HG02610 (cell line): ENCODE data around the gene OLFML2B.
A peak's percentile ranks its signal among the peaks of the same experiment; 100 is the strongest.

Experiments used
- ATAC-seq: cut with Tn5 transposase; IDR thresholded peaks from one replicate; pipeline ENCODE4 v1.9.1; 2021; ENCODE audit warnings: mild to moderate bottlenecking, moderate library complexity; ENCODE audit not compliant: unreplicated experiment

OLFML2B gene

DNA sequence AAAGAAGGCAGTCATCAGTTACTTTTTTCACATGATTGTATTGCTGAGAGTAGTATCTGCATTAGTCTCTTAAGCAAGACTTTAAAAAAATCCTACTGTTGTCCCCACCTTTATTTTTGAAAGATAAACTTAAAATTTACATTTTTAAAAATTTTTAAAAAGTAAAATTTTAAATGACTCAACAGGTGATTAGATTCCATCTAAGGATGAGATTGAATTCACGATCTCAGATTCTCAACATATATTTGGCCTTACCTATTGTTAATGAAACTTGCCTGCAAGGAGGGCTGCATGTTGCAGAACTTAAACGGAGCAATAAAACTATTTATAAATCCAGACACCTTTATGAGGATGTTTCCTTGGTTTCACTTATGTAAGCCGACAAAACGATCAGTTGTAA, 75.2 kb downstream of the OLFML2B start:
- ATAC-seq: no peak

DNA sequence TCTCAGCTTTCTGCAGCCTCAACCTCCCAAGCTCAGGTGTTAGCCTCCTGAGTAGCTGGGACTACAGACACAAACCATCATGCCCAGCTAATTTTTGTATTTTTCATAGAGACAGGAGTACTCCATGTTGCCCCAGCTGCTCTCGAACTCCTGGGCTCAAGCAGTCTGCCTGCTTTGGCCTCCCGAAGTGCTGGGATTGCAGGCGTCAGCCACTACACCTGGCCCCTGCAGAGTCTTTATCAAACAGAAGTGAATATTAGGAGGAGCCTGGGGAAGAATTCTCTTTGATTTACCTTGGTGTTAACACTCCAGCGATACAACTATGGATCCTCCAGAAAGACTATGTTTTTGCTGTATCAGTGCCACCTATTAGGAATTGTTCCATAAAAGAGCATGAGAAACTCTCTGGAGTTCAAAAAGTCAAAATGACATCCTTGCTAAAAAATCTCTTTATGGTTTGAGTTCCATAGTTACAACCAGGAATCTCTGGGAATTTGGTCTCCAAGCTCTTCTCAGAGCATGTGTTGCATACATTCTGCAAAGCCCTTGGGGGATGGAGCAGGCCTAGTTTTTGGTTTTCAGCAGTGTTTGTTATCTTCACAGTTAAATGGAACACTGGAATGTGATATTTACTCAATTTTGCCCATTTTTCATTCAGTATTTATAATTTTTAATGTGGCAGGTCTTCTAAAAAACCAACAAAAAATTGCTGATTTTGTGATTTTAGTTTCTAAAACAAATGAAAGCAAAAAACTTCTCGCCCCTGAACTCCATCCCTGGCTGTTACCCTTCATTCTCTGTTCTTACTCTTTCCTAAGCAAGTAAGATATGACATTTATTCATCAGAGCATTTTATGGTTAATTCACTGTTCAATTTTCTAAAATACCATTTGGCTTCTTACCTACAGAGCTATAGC, 77.3 kb downstream of the OLFML2B start:
- ATAC-seq: no peak

DNA sequence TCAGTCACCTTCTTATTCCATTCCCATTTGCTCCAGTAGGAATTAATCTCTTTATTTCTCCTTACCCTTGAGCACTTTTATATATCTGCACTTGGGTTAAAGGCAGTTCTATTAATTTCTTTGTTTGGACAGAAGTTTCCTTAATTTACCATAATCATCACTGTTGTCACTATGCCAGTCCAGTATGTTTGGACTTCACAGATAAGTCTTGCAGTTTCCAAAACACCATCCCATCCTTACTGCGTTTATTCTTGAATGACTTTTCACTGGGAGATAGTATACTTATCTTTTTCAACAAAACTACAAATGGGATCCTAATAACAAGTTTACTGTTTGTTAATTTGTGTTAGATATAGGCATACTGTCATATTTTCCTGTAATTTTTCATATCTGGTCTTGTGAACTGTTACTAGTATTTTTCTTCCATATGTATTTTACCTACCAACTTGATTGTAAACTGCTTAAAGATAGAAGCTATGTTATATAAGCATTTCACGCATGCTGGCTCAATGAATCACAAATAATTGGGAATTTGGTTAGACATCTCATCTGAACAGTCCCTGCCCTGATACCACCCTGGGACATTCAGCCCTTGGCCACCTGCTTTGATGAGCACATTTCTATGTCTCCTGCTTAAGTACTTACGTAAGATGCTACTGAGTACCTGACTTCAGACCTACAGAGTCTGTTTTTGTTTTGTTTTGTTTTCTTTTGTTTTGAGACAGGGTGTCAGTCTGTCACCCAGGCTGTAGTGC, 78.2 kb downstream of the OLFML2B start:
- no peak for ATAC-seq

DNA sequence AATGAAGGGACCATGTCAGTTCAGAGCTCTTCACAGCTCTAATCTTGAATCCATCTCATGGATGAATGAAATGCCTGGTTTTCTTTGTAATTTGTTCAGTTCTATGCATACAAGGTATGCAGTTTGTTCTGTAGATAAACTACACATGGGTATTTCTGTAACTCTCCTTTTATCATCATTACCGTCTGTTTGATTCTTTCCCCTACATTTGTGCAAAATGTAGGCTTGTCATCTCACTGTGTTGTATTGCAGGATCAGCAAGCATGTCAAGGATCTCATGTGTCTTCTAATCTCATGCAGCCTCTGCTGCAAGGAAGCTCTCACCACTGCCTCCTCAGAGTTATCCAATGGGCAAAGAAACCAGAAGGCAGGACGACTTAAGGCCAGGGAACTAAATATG, 79.3 kb downstream of the OLFML2B start:
- no peak for ATAC-seq

DNA sequence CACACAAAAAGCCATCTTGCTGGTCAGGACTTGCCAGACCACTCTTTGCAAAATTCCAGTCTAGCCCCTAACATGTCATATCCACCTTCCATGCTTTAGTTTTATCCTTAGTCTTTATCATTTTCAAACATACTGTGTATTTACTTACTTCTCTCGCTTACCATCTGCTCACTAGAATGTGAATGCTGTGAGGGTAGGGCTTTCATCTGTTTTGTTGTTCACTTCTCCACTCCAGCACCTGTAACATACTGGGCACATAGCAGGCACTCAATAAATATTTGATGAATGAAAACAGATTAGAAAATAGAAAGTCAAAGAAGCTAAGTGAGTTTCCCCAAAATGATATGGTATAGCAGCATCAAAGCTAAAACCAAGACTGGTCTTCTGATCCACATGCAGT, 79.9 kb downstream of the OLFML2B start:
- no peak for ATAC-seq

DNA sequence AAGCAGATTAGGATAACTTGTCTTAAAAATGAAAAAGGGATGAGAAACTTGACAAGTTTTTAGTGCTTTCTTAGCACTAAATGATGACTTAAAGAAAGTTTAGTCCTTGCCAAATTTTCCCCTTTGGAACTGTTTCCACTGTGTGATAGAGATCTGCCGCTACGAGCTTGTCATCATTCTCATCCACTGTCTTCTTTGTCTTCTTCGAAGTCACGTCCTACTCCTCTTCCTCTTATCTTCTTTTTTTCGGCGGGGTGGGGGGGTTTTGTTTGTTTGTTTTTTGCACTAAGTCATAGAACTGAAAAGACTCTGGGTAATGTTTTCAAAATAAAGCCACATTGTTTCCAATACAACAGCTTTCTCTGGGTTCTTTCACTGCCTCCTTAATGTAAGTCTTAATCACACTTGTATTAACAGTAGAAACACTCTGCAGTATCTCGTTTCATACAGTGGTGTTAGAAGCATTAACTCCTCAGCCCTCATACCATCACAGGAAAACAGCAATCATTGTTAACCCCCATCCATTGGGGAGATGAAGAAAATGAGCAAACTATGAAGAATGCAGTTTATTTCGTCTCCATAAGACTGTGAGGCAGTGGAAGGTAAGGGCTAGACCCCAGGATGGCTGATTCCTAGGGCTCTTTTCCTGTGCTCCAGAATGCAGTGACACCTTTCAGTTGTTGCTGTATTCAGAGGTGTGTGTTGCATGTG, 81.8 kb downstream of the OLFML2B start:
- ATAC-seq: no peak

DNA sequence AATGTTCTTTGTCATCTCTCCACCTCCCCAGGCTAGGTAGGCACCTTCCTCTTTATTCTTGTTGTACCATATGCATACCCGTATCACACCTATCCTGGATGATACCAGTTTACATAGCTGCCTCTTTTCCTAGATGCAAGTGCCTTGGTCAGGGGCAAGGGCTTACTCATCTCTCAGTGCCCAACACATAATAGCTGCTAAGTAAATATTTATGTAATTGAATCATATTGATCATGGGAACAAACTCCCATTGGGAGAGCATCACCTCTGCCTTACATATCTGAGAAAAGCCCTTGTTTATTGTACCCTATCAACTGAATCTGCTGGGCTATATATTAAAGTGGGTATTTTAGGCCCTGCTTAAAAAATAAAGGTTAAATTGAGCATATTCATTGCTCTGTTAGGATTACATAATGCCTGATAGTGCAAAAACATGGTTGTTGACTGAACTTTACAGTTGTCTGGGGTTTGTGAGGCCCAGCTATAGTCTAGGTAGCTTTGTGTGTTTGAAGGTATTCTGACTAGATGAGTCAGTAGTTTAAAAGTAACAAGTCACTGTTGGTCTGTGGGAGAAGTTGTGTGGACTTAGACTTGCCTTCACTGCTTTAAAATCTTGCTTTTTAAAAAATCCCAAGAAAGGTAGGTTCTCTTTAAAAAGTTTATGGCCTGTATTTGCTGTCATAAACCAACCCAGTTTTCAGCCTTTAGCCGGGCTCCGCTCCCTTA, 82.6 kb downstream of the OLFML2B start:
- ATAC-seq: no peak

DNA sequence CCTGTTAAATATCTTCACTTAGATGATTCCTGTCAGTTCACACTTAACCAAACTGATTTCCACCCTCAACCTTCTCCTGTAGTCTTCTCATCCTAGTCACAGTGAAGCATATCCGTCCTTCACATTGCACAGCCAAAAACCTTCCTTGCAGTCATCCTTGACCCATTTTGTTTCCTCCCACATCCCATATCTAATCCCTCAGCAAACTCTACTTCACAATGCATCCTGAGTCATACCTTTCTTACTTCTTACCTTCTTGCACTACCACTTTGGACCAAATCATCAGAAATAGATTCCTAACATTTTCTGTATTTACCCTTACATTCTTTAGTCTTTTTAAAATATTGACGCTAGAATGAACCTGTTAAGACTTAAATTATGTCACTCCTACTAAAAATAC, 86.9 kb downstream of the OLFML2B start:
- ATAC-seq: no peak

DNA sequence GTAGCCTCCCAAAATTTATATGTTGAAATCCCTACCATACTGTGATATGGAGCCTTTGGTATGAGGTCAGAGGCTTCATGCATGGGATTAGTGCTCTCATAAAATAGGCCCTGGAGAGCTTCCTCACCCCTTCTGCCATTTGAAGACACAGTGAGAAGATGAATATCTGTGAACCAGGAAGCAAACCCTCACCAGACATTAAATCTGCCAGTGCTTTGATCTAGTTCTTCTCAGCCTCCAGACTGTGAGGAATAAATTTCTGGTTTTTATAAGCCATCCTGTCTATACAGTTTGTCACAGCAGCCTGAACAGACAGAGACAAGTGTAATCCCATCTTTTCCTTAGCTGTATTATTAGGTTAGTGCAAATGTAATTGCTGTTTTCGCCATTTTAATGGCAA, 88.4 kb downstream of the OLFML2B start:
- no peak for ATAC-seq

DNA sequence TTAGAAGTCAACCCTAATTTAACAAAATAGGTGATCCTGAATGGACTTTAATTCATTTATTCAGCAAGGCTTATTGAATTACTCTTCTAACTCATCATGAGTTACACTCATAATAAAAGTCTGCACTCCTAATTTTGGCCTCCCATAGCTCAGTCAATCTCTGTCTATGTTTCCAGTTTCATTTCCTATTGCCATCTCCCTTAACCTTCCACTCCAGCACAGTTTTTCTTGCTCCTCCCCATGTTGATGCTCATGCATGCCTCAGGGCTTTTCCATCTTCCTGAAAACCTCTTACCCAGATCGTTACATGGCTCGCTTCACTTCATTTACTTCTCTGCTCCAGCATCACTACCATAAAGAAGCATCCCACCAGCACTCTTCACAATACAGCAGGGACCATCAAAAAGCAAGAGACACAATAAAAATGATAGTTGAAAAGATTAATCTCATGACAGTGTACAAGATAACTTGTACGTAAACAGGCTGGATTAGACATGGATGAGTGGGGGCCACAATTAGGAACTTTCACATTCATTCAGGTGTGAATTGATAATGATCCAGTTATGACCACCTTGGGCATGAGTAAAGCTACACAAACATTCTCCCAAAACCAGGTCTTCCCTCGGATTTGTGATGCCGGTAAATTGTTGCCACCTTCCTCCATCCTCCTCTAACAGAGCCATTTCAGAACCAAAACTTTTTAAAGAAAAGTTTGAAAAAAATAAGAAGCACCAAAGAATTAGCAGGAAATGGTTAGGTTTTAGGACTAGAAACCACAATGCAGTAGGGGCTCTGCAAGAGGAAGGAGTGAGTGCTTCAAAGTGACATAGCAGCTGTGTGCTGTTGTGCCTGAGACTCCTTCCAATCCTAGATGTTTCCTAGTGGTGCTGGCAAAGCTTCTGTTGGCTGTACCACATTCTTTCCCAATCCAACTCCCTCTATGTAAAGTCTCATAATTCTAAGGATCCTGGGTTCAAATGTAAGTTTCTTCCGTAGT, 89.8 kb downstream of the OLFML2B start:
- peak; percentile 76 for ATAC-seq
